HG02973 (cell line): ENCODE measurements around the gene LRRN1.
A peak's percentile ranks its signal among the peaks of the same experiment; 100 is the strongest.
"Not testable (repeated sequence)": the region's sequence is repeated elsewhere in the genome, so short reads cannot be mapped to it uniquely, and the experiment has no call there.

Experiments
- ATAC-seq: cut with Tn5 transposase; IDR thresholded peaks from one replicate; pipeline ENCODE4 v1.9.1; 2021; ENCODE audit warnings: moderate library complexity; ENCODE audit not compliant: unreplicated experiment

Gene LRRN1

GRCh38 chr3:3806092-3806491, 6.9 kb downstream of the LRRN1 start:
- no peak for ATAC-seq

GRCh38 chr3:3806856-3807255, 7.6 kb downstream of the LRRN1 start:
- ATAC-seq: no peak

GRCh38 chr3:3813013-3813412, 13.8 kb downstream of the LRRN1 start:
- no peak for ATAC-seq

GRCh38 chr3:3815206-3815605, 16.0 kb downstream of the LRRN1 start:
- ATAC-seq: no peak

GRCh38 chr3:3816034-3816433, 16.8 kb downstream of the LRRN1 start:
- no peak for ATAC-seq

- ATAC-seq: no peak
These were observed 18.6 kb downstream of the LRRN1 start for GRCh38 chr3:3817865-3818264.

GRCh38 chr3:3821777-3822176, 22.5 kb downstream of the LRRN1 start:
- ATAC-seq: no peak

GRCh38 chr3:3825035-3825434, 25.8 kb downstream of the LRRN1 start:
- no peak for ATAC-seq

GRCh38 chr3:3826521-3826920, 27.3 kb downstream of the LRRN1 start:
- no peak for ATAC-seq

- no peak for ATAC-seq
These were observed 27.9 kb downstream of the LRRN1 start for GRCh38 chr3:3827111-3827510.

- ATAC-seq: not testable (repeated sequence)
These were observed 29.2 kb downstream of the LRRN1 start for GRCh38 chr3:3828417-3828816.

GRCh38 chr3:3836845-3837244, 37.6 kb downstream of the LRRN1 start:
- ATAC-seq: no peak

GRCh38 chr3:3842356-3842755, 43.1 kb downstream of the LRRN1 start:
- ATAC-seq: no peak

GRCh38 chr3:3847994-3848922, 49.0 kb downstream of the LRRN1 start:
- ATAC-seq: no peak

- no peak for ATAC-seq
These were observed 49.7 kb downstream of the LRRN1 start for GRCh38 chr3:3848923-3849275.

- peak; percentile 99 for ATAC-seq
These were observed 52.5 kb downstream of the LRRN1 start for GRCh38 chr3:3851621-3852323.

- ATAC-seq: no peak
These were observed 54.3 kb downstream of the LRRN1 start for GRCh38 chr3:3853544-3853943.

GRCh38 chr3:3855056-3855455, 55.8 kb downstream of the LRRN1 start:
- no peak for ATAC-seq

- no peak for ATAC-seq
These were observed 61.0 kb downstream of the LRRN1 start for GRCh38 chr3:3860235-3860634.

GRCh38 chr3:3862534-3862933, 63.3 kb downstream of the LRRN1 start:
- no peak for ATAC-seq

- ATAC-seq: no peak
These were observed 76.3 kb downstream of the LRRN1 start for GRCh38 chr3:3875491-3875890.

GRCh38 chr3:3881050-3881449, 81.8 kb downstream of the LRRN1 start:
- ATAC-seq: no peak
